Astrocyte (in vitro differentiated cells and primary cell): ENCODE results near the gene SMYD4.
"Not testable (repeated sequence)": the region's sequence is repeated elsewhere in the genome, so short reads cannot be mapped to it uniquely, and the experiment has no call there.

Experiments
- CTCF ChIP-seq: IDR thresholded peaks from 2 replicates; pipeline ENCODE4 v1.5.1; 2011; ENCODE audit warnings: low read depth, mild to moderate bottlenecking, inconsistent platforms, low read length, moderate library complexity; ENCODE audit not compliant: insufficient read depth
- EZH2 ChIP-seq: IDR thresholded peaks from 2 replicates; pipeline ENCODE4 v1.6.1; 2012; ENCODE audit warnings: mild to moderate bottlenecking, low read length, inconsistent platforms; ENCODE audit not compliant: insufficient read depth

- TF ChIP-seq CTCF, EZH2: not testable (repeated sequence)
These were observed 65.0 kb downstream of the SMYD4 start for GRCh38 chr17:1764705-1765104.
